HEK293 (cell line): ENCODE results near the gene PPP1R1A.

ENCODE experiments used
- KLF1 ChIP-seq: fragments of 450-650 bp; formaldehyde crosslinking; IDR thresholded peaks from 2 replicates; pipeline ENCODE4 v1.5.1; 2016; ENCODE audit warnings: missing biosample characterization, missing genetic modification characterization
- ZBTB7A ChIP-seq: fragments of 450-650 bp; formaldehyde crosslinking; IDR thresholded peaks from 2 replicates; pipeline ENCODE4 v1.5.1; 2016; ENCODE audit warnings: low read depth, missing biosample characterization, missing genetic modification characterization
- ZNF121 ChIP-seq: fragments of 450-650 bp; formaldehyde crosslinking; IDR thresholded peaks from 2 replicates; pipeline ENCODE4 v1.5.1; 2016; ENCODE audit warnings: missing biosample characterization, missing genetic modification characterization
- ZNF600 ChIP-seq: fragments of 450-650 bp; formaldehyde crosslinking; IDR thresholded peaks from 2 replicates; pipeline ENCODE4 v1.5.1; 2016; ENCODE audit warnings: missing biosample characterization, missing genetic modification characterization
- ZNF621 ChIP-seq: fragments of 450-650 bp; formaldehyde crosslinking; IDR thresholded peaks from 2 replicates; pipeline ENCODE4 v1.5.1; 2017; ENCODE audit warnings: missing biosample characterization, missing genetic modification characterization
- ZNF747 ChIP-seq: fragments of 450-650 bp; formaldehyde crosslinking; IDR thresholded peaks from 2 replicates; pipeline ENCODE4 v1.5.1; 2016; ENCODE audit warnings: missing biosample characterization, missing genetic modification characterization
- TF ChIP-seq, protein P1 (sequence below): fragments of 450-650 bp; formaldehyde crosslinking; IDR thresholded peaks from 2 replicates; pipeline ENCODE4 v1.5.1; 2016; ENCODE audit warnings: missing biosample characterization, missing genetic modification characterization
- TF ChIP-seq, protein P2 (sequence below): fragments of 450-650 bp; formaldehyde crosslinking; IDR thresholded peaks from 2 replicates; pipeline ENCODE4 v1.5.1; 2016; ENCODE audit warnings: missing biosample characterization, missing genetic modification characterization
- TF ChIP-seq, protein P3 (sequence below): fragments of 450-650 bp; formaldehyde crosslinking; IDR thresholded peaks from 2 replicates; pipeline ENCODE4 v1.5.1; 2017; ENCODE audit warnings: missing biosample characterization, missing genetic modification characterization
- TF ChIP-seq, protein P4 (sequence below): fragments of 450-650 bp; formaldehyde crosslinking; IDR thresholded peaks from 2 replicates; pipeline ENCODE4 v1.5.1; 2017; ENCODE audit warnings: missing biosample characterization, missing genetic modification characterization

DNA sequence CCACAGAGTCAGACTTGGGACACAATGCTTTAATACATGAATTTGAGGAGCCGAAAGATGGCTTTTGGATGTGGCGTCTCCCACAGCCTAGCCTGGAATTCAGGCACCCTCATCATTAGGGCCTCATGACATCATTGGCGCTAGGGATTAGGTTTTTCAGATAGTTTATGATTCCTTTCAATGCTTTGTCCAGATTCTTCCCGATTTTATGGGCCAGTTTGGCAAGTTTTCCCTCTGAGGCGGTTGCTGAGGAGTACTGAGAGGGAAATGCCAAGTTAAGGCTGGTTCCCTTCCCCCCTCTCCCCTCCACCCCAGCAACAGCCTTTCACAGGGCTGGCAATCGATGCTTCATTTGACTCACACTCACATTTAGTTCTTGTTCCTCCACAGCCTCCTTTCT is 19.7 kb upstream of the PPP1R1A start:
- TF ChIP-seq, protein P1, sequence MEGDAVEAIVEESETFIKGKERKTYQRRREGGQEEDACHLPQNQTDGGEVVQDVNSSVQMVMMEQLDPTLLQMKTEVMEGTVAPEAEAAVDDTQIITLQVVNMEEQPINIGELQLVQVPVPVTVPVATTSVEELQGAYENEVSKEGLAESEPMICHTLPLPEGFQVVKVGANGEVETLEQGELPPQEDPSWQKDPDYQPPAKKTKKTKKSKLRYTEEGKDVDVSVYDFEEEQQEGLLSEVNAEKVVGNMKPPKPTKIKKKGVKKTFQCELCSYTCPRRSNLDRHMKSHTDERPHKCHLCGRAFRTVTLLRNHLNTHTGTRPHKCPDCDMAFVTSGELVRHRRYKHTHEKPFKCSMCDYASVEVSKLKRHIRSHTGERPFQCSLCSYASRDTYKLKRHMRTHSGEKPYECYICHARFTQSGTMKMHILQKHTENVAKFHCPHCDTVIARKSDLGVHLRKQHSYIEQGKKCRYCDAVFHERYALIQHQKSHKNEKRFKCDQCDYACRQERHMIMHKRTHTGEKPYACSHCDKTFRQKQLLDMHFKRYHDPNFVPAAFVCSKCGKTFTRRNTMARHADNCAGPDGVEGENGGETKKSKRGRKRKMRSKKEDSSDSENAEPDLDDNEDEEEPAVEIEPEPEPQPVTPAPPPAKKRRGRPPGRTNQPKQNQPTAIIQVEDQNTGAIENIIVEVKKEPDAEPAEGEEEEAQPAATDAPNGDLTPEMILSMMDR (tag by site-specific recombination) = no peak
- TF ChIP-seq ZNF121 (no peak), ZNF621 (tag by site-specific recombination) (no peak), KLF1 (no peak), ZNF747 (tag by site-specific recombination) (no peak), ZNF600 (tag by site-specific recombination) (no peak), ZBTB7A (tag by site-specific recombination) (no peak)
- TF ChIP-seq, protein P2, sequence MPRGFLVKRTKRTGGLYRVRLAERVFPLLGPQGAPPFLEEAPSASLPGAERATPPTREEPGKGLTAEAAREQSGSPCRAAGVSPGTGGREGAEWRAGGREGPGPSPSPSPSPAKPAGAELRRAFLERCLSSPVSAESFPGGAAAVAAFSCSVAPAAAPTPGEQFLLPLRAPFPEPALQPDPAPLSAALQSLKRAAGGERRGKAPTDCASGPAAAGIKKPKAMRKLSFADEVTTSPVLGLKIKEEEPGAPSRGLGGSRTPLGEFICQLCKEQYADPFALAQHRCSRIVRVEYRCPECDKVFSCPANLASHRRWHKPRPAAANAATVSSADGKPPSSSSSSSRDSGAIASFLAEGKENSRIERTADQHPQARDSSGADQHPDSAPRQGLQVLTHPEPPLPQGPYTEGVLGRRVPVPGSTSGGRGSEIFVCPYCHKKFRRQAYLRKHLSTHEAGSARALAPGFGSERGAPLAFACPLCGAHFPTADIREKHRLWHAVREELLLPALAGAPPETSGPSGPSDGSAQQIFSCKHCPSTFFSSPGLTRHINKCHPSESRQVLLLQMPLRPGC = no peak
- TF ChIP-seq, protein P3, sequence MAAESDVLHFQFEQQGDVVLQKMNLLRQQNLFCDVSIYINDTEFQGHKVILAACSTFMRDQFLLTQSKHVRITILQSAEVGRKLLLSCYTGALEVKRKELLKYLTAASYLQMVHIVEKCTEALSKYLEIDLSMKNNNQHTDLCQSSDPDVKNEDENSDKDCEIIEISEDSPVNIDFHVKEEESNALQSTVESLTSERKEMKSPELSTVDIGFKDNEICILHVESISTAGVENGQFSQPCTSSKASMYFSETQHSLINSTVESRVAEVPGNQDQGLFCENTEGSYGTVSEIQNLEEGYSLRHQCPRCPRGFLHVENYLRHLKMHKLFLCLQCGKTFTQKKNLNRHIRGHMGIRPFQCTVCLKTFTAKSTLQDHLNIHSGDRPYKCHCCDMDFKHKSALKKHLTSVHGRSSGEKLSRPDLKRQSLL (tag by site-specific recombination) = no peak
- TF ChIP-seq, protein P4, sequence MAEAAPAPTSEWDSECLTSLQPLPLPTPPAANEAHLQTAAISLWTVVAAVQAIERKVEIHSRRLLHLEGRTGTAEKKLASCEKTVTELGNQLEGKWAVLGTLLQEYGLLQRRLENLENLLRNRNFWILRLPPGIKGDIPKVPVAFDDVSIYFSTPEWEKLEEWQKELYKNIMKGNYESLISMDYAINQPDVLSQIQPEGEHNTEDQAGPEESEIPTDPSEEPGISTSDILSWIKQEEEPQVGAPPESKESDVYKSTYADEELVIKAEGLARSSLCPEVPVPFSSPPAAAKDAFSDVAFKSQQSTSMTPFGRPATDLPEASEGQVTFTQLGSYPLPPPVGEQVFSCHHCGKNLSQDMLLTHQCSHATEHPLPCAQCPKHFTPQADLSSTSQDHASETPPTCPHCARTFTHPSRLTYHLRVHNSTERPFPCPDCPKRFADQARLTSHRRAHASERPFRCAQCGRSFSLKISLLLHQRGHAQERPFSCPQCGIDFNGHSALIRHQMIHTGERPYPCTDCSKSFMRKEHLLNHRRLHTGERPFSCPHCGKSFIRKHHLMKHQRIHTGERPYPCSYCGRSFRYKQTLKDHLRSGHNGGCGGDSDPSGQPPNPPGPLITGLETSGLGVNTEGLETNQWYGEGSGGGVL (tag by site-specific recombination) = no peak
